Stomach (tissue), 9 donors: ENCODE results near the gene AGAP1. TPM values are rescaled to one million over a fixed set of nuclear protein-coding genes. Genes with fewer than 3 reads are reported as not detected.

Experiments
- DNase-seq, 2 donors: peaks; one replicate each; pipeline versions ENCODE4 v3.0.0 to v3.0.0-alpha.2; 2013 to 2019
- H3K27ac ChIP-seq, 5 donors: fragments of 200-600 bp in 4 of 5; sonication (generic) in 4 of 5; one replicate each; pipeline ENCODE4 v1.5.1; 2013 to 2019; ENCODE audit warnings: mild to moderate bottlenecking in 1 of 5, moderate library complexity in 1 of 5
- H3K27me3 ChIP-seq, 3 donors: fragments of 200-600 bp; sonication (generic); one replicate each; pipeline ENCODE4 v1.5.1; 2017 to 2019; ENCODE audit warnings: mixed run types in 1 of 3
- H3K36me3 ChIP-seq, 4 donors: fragments of 200-600 bp; sonication (generic); 1 replicate in 3 of 4; 2 replicates in 1 of 4; pipeline ENCODE4 v1.5.1; 2016 to 2019
- H3K4me1 ChIP-seq, 4 donors: fragments of 200-600 bp; sonication (generic); one replicate each; pipeline ENCODE4 v1.5.1; 2016 to 2019
- H3K4me3 ChIP-seq, 4 donors: fragments of 200-600 bp; sonication (generic) in 3 of 4; one replicate each; pipeline ENCODE4 v1.5.1; 2016 to 2019; ENCODE audit warnings: mild to moderate bottlenecking in 1 of 4
- H3K9me3 ChIP-seq, 4 donors: fragments of 200-600 bp; sonication (generic); one replicate each; pipeline ENCODE4 v1.5.1; 2016 to 2019
- CTCF ChIP-seq, 7 experiments: fragments of 450-650 bp in 4 of 7; fragments of 200-600 bp in 3 of 7; sonication (generic) in 3 of 7; IDR thresholded peaks; one replicate each; pipeline ENCODE4 v1.5.1; 2016 to 2019; ENCODE audit warnings: antibody characterized with exemption in 7 of 7, control low read depth in 2 of 7, mild to moderate bottlenecking in 1 of 7
- EP300 ChIP-seq: sonication (generic); formaldehyde crosslinking; IDR thresholded peaks from one replicate; pipeline ENCODE4 v1.6.1; 2017; ENCODE audit warnings: antibody characterized with exemption
- POLR2A ChIP-seq, 4 donors: fragments of 450-650 bp; IDR thresholded peaks; one replicate each; pipeline ENCODE4 v1.6.1; 2016; ENCODE audit warnings: antibody characterized with exemption in 4 of 4, control low read depth in 2 of 4, mild to moderate bottlenecking in 1 of 4, moderate library complexity in 1 of 4
- POLR2AphosphoS5 ChIP-seq, 3 donors: sonication (generic); formaldehyde crosslinking; IDR thresholded peaks; one replicate each; pipeline ENCODE4 v1.6.1; 2016; ENCODE audit warnings: antibody characterized with exemption in 3 of 3
- WGBS, 5 donors: extraction: QIAGEN DNeasy Blood & Tissue Kit in 3 of 5; methylation state at CpG; one replicate each; pipeline versions ENCODE4 v1.1.5 to v1.1.7; 2013 to 2018; 5-methylcytosine and 5-hydroxymethylcytosine counted together
- intact Hi-C: fragments of 100-400 bp; cut with DNase I; formaldehyde crosslinking; loops from one replicate; pipeline ENCODE4 v1.15.1; 2023; ENCODE audit warnings: low total_unique reads
- polyA plus RNA-seq, 3 donors: library from polyadenylated mRNA; stranded (reverse); fragments of 200-250 nt; gene quantifications; one replicate each; pipeline ENCODE4 v1.2.3, GENCODE V29; 2013
- total RNA-seq, 5 donors: library from RNA; depleted of rRNA; stranded (reverse); fragments of >200 nt; gene quantifications; one replicate each; pipeline versions ENCODE4 v1.1.0 to v1.2.3, GENCODE V29; 2014 to 2016
- donor health status: healthy with polysubstance abuse.
- donor health status: Bipolar disorder and iron deficiency.
- donor health status: healthy.

The AGAP1 gene
- total and polyA plus RNA-seq, 8 donors, result 4.2 to 139 (median 35.0) TPM

GRCh38 chr2:235978022-235978421 is 484.2 kb downstream of the AGAP1 start:
- TF ChIP-seq POLR2AphosphoS5 (IDR thresholded peaks at IDR 0.05), result no peak
- no peak for TF ChIP-seq POLR2A (IDR thresholded peaks at IDR 0.05)
- no peak for TF ChIP-seq CTCF (IDR thresholded peaks at IDR 0.05)
- TF ChIP-seq EP300, result no peak
- no peaks in the 10 kb centered on the region for H3K9me3 ChIP-seq
- WGBS, 5 donors, result 78 to 93% (median 84%) methylated on average over 1 of the region's 1 CpG
- peaks cover 0 to 52% (median 23%) of the 10 kb centered on the region in 4 donors for H3K36me3 ChIP-seq
- no peak for DNase-seq
- H3K27ac ChIP-seq, result no peak overlapping the region
- no peaks in the 10 kb centered on the region for H3K4me1 ChIP-seq
- H3K4me3 ChIP-seq, result no peak overlapping the region
- intact Hi-C loops, result no loop called here
- no peaks in the 10 kb centered on the region for H3K27me3 ChIP-seq

GRCh38 chr2:235979037-235979436 is 485.2 kb downstream of the AGAP1 start:
- Histone ChIP-seq H3K27me3 (no peaks in the 10 kb centered on the region), H3K27ac (no peak overlapping the region), H3K4me1 (no peaks in the 10 kb centered on the region), H3K4me3 (no peak overlapping the region), H3K36me3 (peaks cover 0 to 46% (median 25%) of the 10 kb centered on the region in 4 donors), H3K9me3 (no peaks in the 10 kb centered on the region)
- TF ChIP-seq POLR2A (IDR thresholded peaks at IDR 0.05), result no peak
- no peak for TF ChIP-seq CTCF (IDR thresholded peaks at IDR 0.05)
- no peak for TF ChIP-seq POLR2AphosphoS5 (IDR thresholded peaks at IDR 0.05)
- no peak for TF ChIP-seq EP300
- DNase-seq, result no peak
- 74 to 82% (median 78%) methylated on average over 8 of the region's 8 CpGs for WGBS, 5 donors
- intact Hi-C loops, result no loop called here

GRCh38 chr2:235979753-235980435 is 486.1 kb downstream of the AGAP1 start:
- H3K4me1 ChIP-seq, result no peaks in the 10 kb centered on the region
- no peaks in the 10 kb centered on the region for H3K27me3 ChIP-seq
- WGBS, 5 donors, result 88 to 94% (median 93%) methylated on average over 15 of the region's 15 CpGs
- intact Hi-C loops, result no loop called here
- no peak for DNase-seq
- no peak for TF ChIP-seq EP300
- no peak for TF ChIP-seq POLR2A (IDR thresholded peaks at IDR 0.05)
- TF ChIP-seq CTCF (IDR thresholded peaks at IDR 0.05), result no peak
- TF ChIP-seq POLR2AphosphoS5 (IDR thresholded peaks at IDR 0.05), result no peak
- H3K4me3 ChIP-seq, result no peak overlapping the region
- H3K27ac ChIP-seq, result no peak overlapping the region
- H3K36me3 ChIP-seq, result peaks cover 0 to 40% (median 22%) of the 10 kb centered on the region in 4 donors
- no peaks in the 10 kb centered on the region for H3K9me3 ChIP-seq

GRCh38 chr2:235981631-235982030 is 487.8 kb downstream of the AGAP1 start:
- 71 to 83% (median 80%) methylated on average over 15 of the region's 15 CpGs for WGBS, 5 donors
- H3K36me3 ChIP-seq, result peaks cover 0 to 28% (median 12%) of the 10 kb centered on the region in 4 donors
- H3K4me3 ChIP-seq, result no peak overlapping the region
- TF ChIP-seq POLR2A (IDR thresholded peaks at IDR 0.05) (no peak), POLR2AphosphoS5 (IDR thresholded peaks at IDR 0.05) (no peak)
- H3K9me3 ChIP-seq, result no peaks in the 10 kb centered on the region
- H3K4me1 ChIP-seq, result no peaks in the 10 kb centered on the region
- H3K27ac ChIP-seq, result no peak overlapping the region
- no peak for DNase-seq
- no peaks in the 10 kb centered on the region for H3K27me3 ChIP-seq
- intact Hi-C loops, result no loop called here

- TF ChIP-seq EP300 (no peak), CTCF (IDR thresholded peaks at IDR 0.05) (no peak), POLR2AphosphoS5 (IDR thresholded peaks at IDR 0.05) (no peak), POLR2A (IDR thresholded peaks at IDR 0.05) (no peak)
- 91 to 97% (median 94%) methylated on average over 4 of the region's 4 CpGs for WGBS, 5 donors
- H3K27me3 ChIP-seq, result no peaks in the 10 kb centered on the region
- no peak overlapping the region for H3K4me3 ChIP-seq
- H3K36me3 ChIP-seq, result peaks cover 0 to 14% (median 5%) of the 10 kb centered on the region in 4 donors
- H3K27ac ChIP-seq, result no peak overlapping the region
- DNase-seq, result no peak
- intact Hi-C loops, result no loop called here
- H3K4me1 ChIP-seq, result no peaks in the 10 kb centered on the region
- no peaks in the 10 kb centered on the region for H3K9me3 ChIP-seq
Observed at GRCh38 chr2:235983016-235983415, 489.2 kb downstream of the AGAP1 start.
